OCI-LY7 (cell line): ENCODE results near the gene HOXA3. TPM values are rescaled to one million over a fixed set of nuclear protein-coding genes. Genes with fewer than 3 reads are reported as not detected.

Source experiments
- BruUV-seq: library from RNA; stranded (reverse); fragments of 400-500 nt; replicated peaks from 2 replicates; lab custom pipeline; 2021; lab: Mats Ljungman, UMichigan
- CTCF ChIA-PET: fragments of 300-600 bp; sonication (Branson Sonifier 250); formaldehyde crosslinking; loops from one replicate; lab custom pipeline; 2022; ENCODE audit warnings: antibody characterized with exemption; ENCODE audit not compliant: unreplicated experiment; lab: Charles Lee
- POLR2A ChIA-PET: fragments of 300-600 bp; sonication (Branson Sonifier 250); formaldehyde crosslinking; loops from one replicate; lab custom pipeline; 2022; ENCODE audit warnings: antibody characterized with exemption; lab: Charles Lee
- DNase-seq: peaks from one replicate; pipeline ENCODE4 v3.0.0-alpha.2; 2015; ENCODE audit warnings: low spot score
- H2AFZ ChIP-seq: fragments of 200-600 bp; sonication (generic), shearing (Covaris generic); 2 replicates; pipeline ENCODE4 v1.6.1; 2014; ENCODE audit warnings: mild to moderate bottlenecking, antibody characterized with exemption, low read length, moderate library complexity
- H3K27ac ChIP-seq: fragments of 200-600 bp; sonication (generic); 2 replicates; pipeline ENCODE4 v1.5.1; 2014; ENCODE audit warnings: mixed run types, low read depth, mild to moderate bottlenecking, moderate library complexity, low read length, inconsistent platforms; ENCODE audit not compliant: poor library complexity, severe bottlenecking
- H3K36me3 ChIP-seq: fragments of 200-600 bp; sonication (generic); 2 replicates; pipeline ENCODE4 v1.6.1; 2014; ENCODE audit warnings: mild to moderate bottlenecking, antibody characterized with exemption, low read length, moderate library complexity, mixed read lengths; ENCODE audit not compliant: insufficient read depth
- H3K4me1 ChIP-seq: fragments of 200-600 bp; sonication (generic); 2 replicates; pipeline ENCODE4 v1.5.1; 2014; ENCODE audit warnings: mild to moderate bottlenecking, low read length; ENCODE audit not compliant: insufficient read depth, poor library complexity, severe bottlenecking
- H3K4me2 ChIP-seq: fragments of 200-600 bp; sonication (generic); 2 replicates; pipeline ENCODE4 v1.6.1; 2014; ENCODE audit warnings: mild to moderate bottlenecking, low read length
- H3K4me3 ChIP-seq: fragments of 200-600 bp; sonication (generic); 2 replicates; pipeline ENCODE4 v1.5.1; 2014; ENCODE audit warnings: mild to moderate bottlenecking, low read depth, low read length; ENCODE audit not compliant: poor library complexity, severe bottlenecking
- H3K79me2 ChIP-seq: fragments of 200-600 bp; sonication (generic); 2 replicates; pipeline ENCODE4 v1.6.1; 2016; ENCODE audit warnings: low read depth, mild to moderate bottlenecking, low read length, moderate library complexity, mixed read lengths; ENCODE audit not compliant: insufficient read depth
- H3K9me2 ChIP-seq: fragments of 200-600 bp; sonication (generic); 2 replicates; pipeline ENCODE4 v1.6.1; 2016; ENCODE audit warnings: mild to moderate bottlenecking, low read length, mixed read lengths; ENCODE audit not compliant: insufficient read depth
- H3K9me3 ChIP-seq: fragments of 200-600 bp; sonication (generic); 2 replicates; pipeline ENCODE4 v1.6.1; 2014; ENCODE audit warnings: mild to moderate bottlenecking, mixed run types, low read length, mixed read lengths
- H4K20me1 ChIP-seq: fragments of 200-600 bp; sonication (generic); 2 replicates; pipeline ENCODE4 v1.6.1; 2014; ENCODE audit warnings: mild to moderate bottlenecking, antibody characterized with exemption, low read length, moderate library complexity, mixed read lengths; ENCODE audit not compliant: insufficient read depth
- EZH2phosphoT487 ChIP-seq: fragments of 200-600 bp; sonication (generic); IDR thresholded peaks from 2 replicates; pipeline ENCODE4 v1.6.1; 2018; ENCODE audit warnings: low read depth, borderline replicate concordance, mild to moderate bottlenecking, mixed run types, antibody characterized with exemption, low read length, moderate library complexity, mixed read lengths
- intact Hi-C: fragments of 100-400 bp; cut with micrococcal nuclease; formaldehyde crosslinking; loops from one replicate; pipeline ENCODE4 v1.10.0; 2022; ENCODE audit not compliant: unreplicated experiment
- total RNA-seq, 2 experiments: library from RNA; depleted of rRNA in 1 of 2; stranded (reverse); fragments of >200 nt in 1 of 2; shearing (Covaris generic) in 1 of 2; gene quantifications; 2 replicates each; pipeline ENCODE4 v1.2.3, GENCODE V29; 2014 to 2022
- TF ChIP-seq, protein P1 (sequence below): fragments of 200-600 bp; sonication (generic); conservative IDR thresholded peaks from 2 replicates; pipeline ENCODE4 v1.5.1; 2014; ENCODE audit warnings: mild to moderate bottlenecking, antibody characterized with exemption, low read length, moderate library complexity, mixed read lengths

Gene HOXA3
- total RNA-seq, 2 experiments from 2014 or later: 0.41 to 2.7 TPM

DNA sequence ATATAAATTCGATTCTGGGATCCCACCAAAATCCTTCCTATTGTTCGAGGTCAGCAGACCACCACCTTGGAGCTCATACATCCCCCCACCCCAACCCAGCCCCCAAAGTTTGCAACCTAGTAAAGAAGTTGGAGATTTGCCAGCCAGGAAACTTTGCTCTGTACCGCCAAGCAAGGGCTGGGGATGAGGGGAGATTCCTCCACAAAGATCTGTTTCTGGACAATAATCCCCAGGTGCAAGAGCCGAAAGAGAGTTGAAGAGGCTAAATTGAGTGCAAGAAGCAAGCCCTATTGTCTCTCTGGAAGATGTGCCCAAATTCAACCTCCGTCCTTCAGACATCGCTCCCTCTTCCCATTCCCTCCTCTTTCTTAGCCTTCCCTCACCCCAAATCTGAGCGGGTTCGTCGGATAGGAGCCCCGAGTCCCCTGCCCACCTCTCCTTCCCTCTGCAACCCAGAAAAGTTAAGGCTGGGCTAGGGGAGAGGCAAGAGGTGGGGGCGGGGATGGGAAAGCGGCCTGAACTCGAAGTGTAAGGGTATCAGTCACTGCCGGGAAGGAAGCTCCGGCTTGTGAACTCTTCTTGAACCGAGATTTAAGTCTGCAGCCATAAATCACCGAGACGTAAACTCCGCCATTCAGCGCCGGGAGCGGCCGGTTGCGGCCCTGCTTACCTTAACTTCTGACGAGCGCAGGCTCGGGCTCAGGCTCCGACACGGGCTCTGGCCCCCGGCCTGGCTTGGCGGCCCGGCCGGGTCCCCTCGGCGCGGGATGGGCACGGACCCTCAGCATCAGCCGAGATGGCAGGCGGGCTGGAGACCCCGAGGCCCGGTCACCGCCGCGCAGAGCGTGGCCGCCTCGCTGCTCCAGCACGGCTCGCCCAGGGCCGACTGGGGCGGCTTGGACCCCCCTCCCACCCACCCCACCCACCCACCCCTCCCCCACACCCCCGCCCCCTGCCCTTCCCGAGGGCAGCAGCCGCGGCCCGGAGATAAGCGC is 39.1 kb downstream of the HOXA3 start:
- Histone ChIP-seq H3K4me2 (no peak overlapping the region), H3K4me3 (no peak overlapping the region), H3K9me3 (no peaks in the 10 kb centered on the region), H2AFZ (no peak overlapping the region), H3K9me2 (no peaks in the 10 kb centered on the region), H3K79me2 (no peaks in the 10 kb centered on the region), H3K27ac (no peak overlapping the region), H3K4me1 (no peaks in the 10 kb centered on the region), H4K20me1 (no peaks in the 10 kb centered on the region), H3K36me3 (no peaks in the 10 kb centered on the region)
- no TSS peak for BruUV-seq
- no peak for TF ChIP-seq EZH2phosphoT487
- TF ChIP-seq, protein P1, sequence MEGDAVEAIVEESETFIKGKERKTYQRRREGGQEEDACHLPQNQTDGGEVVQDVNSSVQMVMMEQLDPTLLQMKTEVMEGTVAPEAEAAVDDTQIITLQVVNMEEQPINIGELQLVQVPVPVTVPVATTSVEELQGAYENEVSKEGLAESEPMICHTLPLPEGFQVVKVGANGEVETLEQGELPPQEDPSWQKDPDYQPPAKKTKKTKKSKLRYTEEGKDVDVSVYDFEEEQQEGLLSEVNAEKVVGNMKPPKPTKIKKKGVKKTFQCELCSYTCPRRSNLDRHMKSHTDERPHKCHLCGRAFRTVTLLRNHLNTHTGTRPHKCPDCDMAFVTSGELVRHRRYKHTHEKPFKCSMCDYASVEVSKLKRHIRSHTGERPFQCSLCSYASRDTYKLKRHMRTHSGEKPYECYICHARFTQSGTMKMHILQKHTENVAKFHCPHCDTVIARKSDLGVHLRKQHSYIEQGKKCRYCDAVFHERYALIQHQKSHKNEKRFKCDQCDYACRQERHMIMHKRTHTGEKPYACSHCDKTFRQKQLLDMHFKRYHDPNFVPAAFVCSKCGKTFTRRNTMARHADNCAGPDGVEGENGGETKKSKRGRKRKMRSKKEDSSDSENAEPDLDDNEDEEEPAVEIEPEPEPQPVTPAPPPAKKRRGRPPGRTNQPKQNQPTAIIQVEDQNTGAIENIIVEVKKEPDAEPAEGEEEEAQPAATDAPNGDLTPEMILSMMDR: no peak
- intact Hi-C loops: no loop called here
- ChIA-PET POLR2A (interaction anchor here (0.5 kb wide), 1 partner anchor 40 kb away, joined by 5 read pairs; no protein-coding TSS in a partner anchor), CTCF (no interaction called here)
- DNase-seq: no peak

DNA sequence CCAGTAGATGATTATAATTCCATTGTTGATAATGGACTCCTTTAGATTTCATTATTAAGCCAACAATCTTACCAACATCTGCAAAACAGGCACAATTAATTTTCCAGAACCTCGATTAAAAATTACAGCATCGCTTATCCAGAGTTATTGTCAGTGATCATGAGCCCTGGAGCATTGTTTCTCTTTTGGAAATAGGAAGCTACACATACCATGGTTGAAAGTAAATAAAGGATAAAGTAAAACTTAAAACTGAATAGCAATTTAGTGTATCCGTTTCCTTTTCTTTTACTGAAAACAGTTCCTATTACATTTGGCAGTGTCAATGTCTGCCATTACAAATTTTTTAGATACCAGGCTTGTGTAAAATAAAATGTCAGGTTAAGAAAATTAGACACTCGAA is 40.0 kb downstream of the HOXA3 start:
- no peaks in the 10 kb centered on the region for H3K79me2 ChIP-seq

More for the DNA sequence above, 40.0 kb downstream of the HOXA3 start:
- no peaks in the 10 kb centered on the region for H4K20me1 ChIP-seq
- H3K27ac ChIP-seq: no peak overlapping the region
- no peak overlapping the region for H3K4me2 ChIP-seq
- no peak for TF ChIP-seq EZH2phosphoT487
- TF ChIP-seq, protein P1: no peak
- no peaks in the 10 kb centered on the region for H3K9me2 ChIP-seq
- ChIA-PET CTCF (no interaction called here), POLR2A (interaction anchor here (0.5 kb wide), 1 partner anchor 39 kb away, joined by 5 read pairs; no protein-coding TSS in a partner anchor)
- H2AFZ ChIP-seq: no peak overlapping the region
- H3K36me3 ChIP-seq: no peaks in the 10 kb centered on the region
- no peak overlapping the region for H3K4me3 ChIP-seq
- intact Hi-C loops: no loop called here
- no peak for DNase-seq
- H3K4me1 ChIP-seq: no peaks in the 10 kb centered on the region
- BruUV-seq: no TSS peak
- no peaks in the 10 kb centered on the region for H3K9me3 ChIP-seq
